DND-41 (cell line): Measurements from ENCODE around the gene XYLT1.

ENCODE experiments used
- EZH2 ChIP-seq: IDR thresholded peaks from 3 replicates; pipeline ENCODE4 v1.6.1; 2012; ENCODE audit warnings: borderline replicate concordance, low read depth, mild to moderate bottlenecking, moderate library complexity, low read length, inconsistent platforms; ENCODE audit not compliant: severe bottlenecking
- TF ChIP-seq, protein P1 (sequence below): IDR thresholded peaks from 2 replicates; pipeline ENCODE4 v1.5.1; 2012; ENCODE audit warnings: borderline replicate concordance, low read length, moderate library complexity, mild to moderate bottlenecking; ENCODE audit not compliant: poor library complexity, severe bottlenecking; ENCODE audit errors: extremely low read depth

DNA sequence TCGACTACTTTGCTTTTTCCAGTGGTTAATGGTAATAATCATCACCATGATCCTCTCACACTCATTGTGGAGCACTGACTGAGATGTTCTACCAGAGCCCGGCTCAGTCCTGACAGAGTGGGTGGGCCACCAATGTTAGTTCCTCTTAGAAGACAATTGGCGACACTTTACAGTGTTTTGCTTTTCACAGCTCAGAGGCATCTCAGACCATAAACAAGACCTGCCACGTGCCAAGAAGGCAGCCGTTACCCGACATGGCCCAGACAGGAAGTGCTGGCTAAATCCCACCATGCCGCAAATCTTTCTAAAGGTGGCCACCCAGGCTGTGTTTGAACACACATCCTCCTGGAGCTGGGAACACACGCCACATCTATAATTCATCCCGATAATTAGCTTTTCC is 103.7 kb downstream of the XYLT1 start:
- TF ChIP-seq, protein P1, sequence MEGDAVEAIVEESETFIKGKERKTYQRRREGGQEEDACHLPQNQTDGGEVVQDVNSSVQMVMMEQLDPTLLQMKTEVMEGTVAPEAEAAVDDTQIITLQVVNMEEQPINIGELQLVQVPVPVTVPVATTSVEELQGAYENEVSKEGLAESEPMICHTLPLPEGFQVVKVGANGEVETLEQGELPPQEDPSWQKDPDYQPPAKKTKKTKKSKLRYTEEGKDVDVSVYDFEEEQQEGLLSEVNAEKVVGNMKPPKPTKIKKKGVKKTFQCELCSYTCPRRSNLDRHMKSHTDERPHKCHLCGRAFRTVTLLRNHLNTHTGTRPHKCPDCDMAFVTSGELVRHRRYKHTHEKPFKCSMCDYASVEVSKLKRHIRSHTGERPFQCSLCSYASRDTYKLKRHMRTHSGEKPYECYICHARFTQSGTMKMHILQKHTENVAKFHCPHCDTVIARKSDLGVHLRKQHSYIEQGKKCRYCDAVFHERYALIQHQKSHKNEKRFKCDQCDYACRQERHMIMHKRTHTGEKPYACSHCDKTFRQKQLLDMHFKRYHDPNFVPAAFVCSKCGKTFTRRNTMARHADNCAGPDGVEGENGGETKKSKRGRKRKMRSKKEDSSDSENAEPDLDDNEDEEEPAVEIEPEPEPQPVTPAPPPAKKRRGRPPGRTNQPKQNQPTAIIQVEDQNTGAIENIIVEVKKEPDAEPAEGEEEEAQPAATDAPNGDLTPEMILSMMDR: no peak
- no peak for TF ChIP-seq EZH2
